ENCODE results near the gene PTGIR. TPM values are rescaled to one million over a fixed set of nuclear protein-coding genes. Genes with fewer than 3 reads are reported as not detected.

Gene PTGIR, protein sequence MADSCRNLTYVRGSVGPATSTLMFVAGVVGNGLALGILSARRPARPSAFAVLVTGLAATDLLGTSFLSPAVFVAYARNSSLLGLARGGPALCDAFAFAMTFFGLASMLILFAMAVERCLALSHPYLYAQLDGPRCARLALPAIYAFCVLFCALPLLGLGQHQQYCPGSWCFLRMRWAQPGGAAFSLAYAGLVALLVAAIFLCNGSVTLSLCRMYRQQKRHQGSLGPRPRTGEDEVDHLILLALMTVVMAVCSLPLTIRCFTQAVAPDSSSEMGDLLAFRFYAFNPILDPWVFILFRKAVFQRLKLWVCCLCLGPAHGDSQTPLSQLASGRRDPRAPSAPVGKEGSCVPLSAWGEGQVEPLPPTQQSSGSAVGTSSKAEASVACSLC
- polyA plus RNA-seq (2011; rRNA removed) (16.9 and 27.8 TPM in 2 replicates), polyA minus RNA-seq (2011; rRNA and poly(A)+ RNA removed) (9.5 and 13.1 TPM in 2 replicates)

DNA sequence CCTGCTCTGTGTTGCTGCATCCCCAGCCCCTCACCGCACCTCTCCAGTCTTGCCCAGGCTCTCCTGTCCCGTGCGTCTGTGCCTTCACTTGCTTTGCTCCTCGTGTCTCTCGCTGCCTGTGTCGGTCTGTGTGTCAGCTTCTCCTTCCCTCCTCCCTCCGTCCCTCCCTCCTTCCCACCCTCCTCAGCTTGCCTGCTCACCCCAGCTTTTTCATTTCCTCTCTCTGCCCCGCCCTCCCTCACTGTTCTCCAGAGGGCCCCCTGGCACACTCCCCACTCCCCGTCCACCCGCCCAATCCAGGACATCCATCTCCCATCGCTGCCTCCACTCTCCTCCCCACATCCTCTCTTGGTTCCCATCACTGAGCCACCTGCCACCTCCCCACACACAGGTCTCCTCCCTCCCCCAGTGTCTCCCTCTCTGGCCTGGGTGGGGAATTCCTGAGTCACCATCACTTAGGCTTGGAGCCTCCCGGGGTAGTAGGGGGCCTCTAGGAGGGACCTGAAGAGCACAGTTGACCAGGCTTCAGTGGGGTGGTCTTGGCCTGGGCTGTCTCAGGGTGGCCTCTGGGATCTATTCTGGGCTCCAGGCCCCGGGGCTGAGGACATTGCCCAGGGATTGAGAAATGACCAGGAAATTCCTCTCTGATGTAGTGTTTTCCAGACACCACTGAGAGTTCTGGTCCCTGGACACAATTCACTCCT is at the start of gene PTGIR:
Gene PTGIR, minus strand, starts transcription at position 132 of the 704 bp plus-strand sequence. CDS start 864 bp downstream, outside the sequence.
- no peaks in the 10 kb centered on the region for H3K36me3 ChIP-seq (ENCODE audit: control insufficient read depth, insufficient read depth, low read length)
- H3K27me3 ChIP-seq (ENCODE audit: control insufficient read depth, insufficient read depth, low read length): no peaks in the 10 kb centered on the region
- peak within 1 kb of the TSS; percentile 52 for H3K4me3 ChIP-seq (ENCODE audit: low read depth, low read length)
- no peak for DNase-seq (ENCODE audit: low read depth)
- CTCF ChIA-PET: interaction anchor here (1.3 to 4.5 kb wide), 3 partner anchors 10 to 80 kb away, joined by 3 to 25 read pairs (median 20); partner anchors contain the start of gene DACT3
- TF ChIP-seq, protein P1, sequence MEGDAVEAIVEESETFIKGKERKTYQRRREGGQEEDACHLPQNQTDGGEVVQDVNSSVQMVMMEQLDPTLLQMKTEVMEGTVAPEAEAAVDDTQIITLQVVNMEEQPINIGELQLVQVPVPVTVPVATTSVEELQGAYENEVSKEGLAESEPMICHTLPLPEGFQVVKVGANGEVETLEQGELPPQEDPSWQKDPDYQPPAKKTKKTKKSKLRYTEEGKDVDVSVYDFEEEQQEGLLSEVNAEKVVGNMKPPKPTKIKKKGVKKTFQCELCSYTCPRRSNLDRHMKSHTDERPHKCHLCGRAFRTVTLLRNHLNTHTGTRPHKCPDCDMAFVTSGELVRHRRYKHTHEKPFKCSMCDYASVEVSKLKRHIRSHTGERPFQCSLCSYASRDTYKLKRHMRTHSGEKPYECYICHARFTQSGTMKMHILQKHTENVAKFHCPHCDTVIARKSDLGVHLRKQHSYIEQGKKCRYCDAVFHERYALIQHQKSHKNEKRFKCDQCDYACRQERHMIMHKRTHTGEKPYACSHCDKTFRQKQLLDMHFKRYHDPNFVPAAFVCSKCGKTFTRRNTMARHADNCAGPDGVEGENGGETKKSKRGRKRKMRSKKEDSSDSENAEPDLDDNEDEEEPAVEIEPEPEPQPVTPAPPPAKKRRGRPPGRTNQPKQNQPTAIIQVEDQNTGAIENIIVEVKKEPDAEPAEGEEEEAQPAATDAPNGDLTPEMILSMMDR (IDR thresholded peaks at IDR 0.05; ENCODE audit: insufficient read depth, low read depth, low read length): no peak
- POLR2A ChIA-PET: interaction anchor here (0.5 to 1.1 kb wide), 4 partner anchors 15 to 455 kb away, joined by 3 to 4 read pairs (median 3); partner anchors contain the start of gene DACT3

DNA sequence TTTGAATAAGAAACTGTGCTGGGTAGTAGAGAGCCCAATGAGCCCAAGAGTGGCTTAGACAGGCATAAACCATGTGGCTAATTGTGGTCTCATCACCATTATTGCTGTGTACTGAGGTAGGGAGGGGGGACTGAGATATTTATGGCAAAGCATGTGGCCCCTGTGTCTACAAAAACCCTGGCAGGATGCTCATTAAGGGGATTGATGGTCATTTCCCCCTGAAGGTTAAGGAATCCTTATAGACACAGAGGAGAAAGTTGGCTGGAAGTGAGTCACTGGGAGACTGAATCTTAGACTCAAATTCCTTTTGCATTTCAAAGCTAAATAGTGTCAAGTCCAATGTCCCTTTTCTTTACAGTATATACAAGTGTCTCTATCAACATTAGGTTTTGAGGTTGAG is 45.9 kb upstream of the PTGIR start:
- POLR2A ChIA-PET: no interaction called here
- TF ChIP-seq, protein P1 (IDR thresholded peaks at IDR 0.05; ENCODE audit: insufficient read depth, low read depth, low read length): no peak
- DNase-seq (ENCODE audit: low read depth): no peak
- Histone ChIP-seq H3K27me3 (ENCODE audit: control insufficient read depth, insufficient read depth, low read length) (no peaks in the 10 kb centered on the region), H3K4me3 (ENCODE audit: low read depth, low read length) (no peak overlapping the region), H3K36me3 (ENCODE audit: control insufficient read depth, insufficient read depth, low read length) (peaks cover 16% of the 10 kb centered on the region)
- CTCF ChIA-PET: interaction anchor here (0.9 to 1.7 kb wide), 5 partner anchors 9 to 59 kb away, joined by 3 to 13 read pairs (median 4); no protein-coding TSS in a partner anchor

DNA sequence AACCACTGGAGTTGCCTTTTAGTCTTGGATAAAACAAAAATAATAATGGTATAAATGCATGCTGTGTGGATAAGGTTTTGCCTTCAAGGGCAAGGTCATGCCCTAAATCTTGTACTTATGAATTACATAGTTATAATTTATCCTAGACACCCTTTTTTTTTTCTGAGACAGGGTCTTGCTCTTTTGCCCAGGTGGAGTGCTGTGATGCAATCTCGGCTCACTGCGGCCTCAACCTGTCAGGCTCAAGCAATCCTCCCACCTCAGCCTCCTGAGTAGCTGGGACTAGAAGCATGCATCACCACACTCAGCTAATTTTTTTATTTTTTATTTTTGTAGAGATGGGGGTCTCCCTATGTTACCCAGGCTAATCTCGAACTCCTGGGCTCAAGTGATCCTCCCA is 43.8 kb upstream of the PTGIR start:
- ChIA-PET POLR2A (no interaction called here), CTCF (interaction anchor here (0.6 to 1.2 kb wide), 3 partner anchors 12 to 35 kb away, joined by 3 to 5 read pairs (median 3); no protein-coding TSS in a partner anchor)

DNA sequence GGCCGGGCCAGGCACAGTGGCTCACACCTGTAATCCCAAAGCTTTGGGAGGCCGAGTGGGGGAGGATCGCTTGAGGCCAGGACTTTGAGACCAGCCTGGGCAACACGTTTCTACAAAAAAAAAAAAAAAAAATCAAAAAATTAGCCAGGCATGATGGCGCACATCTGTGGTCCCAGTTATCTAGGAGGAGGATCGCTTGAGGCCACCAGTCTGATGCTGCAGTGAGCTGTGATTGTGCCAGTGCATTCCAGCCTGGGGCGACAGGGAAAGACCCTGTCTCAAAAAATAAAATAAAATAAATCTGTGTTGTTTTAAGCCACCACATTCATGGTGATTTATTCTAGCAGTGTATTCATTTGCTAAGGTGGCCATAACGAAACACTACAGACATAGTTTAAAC is 40.2 kb upstream of the PTGIR start:
- Histone ChIP-seq H3K27me3 (ENCODE audit: control insufficient read depth, insufficient read depth, low read length) (no peaks in the 10 kb centered on the region), H3K4me3 (ENCODE audit: low read depth, low read length) (no peak overlapping the region), H3K36me3 (ENCODE audit: control insufficient read depth, insufficient read depth, low read length) (no peaks in the 10 kb centered on the region)
- no peak for DNase-seq (ENCODE audit: low read depth)
- ChIA-PET CTCF (interaction anchor here (11.4 kb wide), 1 partner anchor 54 kb away, joined by 347 read pairs; the partner anchor contains the start of gene CALM3), POLR2A (no interaction called here)
- TF ChIP-seq, protein P1 (IDR thresholded peaks at IDR 0.05; ENCODE audit: insufficient read depth, low read depth, low read length): no peak

More for the DNA sequence above, 43.8 kb upstream of the PTGIR start:
- TF ChIP-seq, protein P1 (IDR thresholded peaks at IDR 0.05; ENCODE audit: insufficient read depth, low read depth, low read length): no peak
- Histone ChIP-seq H3K36me3 (ENCODE audit: control insufficient read depth, insufficient read depth, low read length) (peaks cover 6% of the 10 kb centered on the region; the same call in 1 of the 2 replicates), H3K4me3 (ENCODE audit: low read depth, low read length) (no peak overlapping the region), H3K27me3 (ENCODE audit: control insufficient read depth, insufficient read depth, low read length) (no peaks in the 10 kb centered on the region)
- no peak for DNase-seq (ENCODE audit: low read depth)

Data from BJ (cell line).